ENCODE results near the gene CCNG2.

CCNG2 gene

GRCh38 chr4:77183777-77184420 lies 26.9 kb downstream of the CCNG2 start:
- H3K27ac ChIP-seq = no peak overlapping the region
- TF ChIP-seq ZFX (IDR thresholded peaks at IDR 0.05; ENCODE audit: borderline replicate concordance) = no peak

GRCh38 chr4:77184974-77185373 lies 28.0 kb downstream of the CCNG2 start:
- no peak overlapping the region for H3K27ac ChIP-seq
- TF ChIP-seq ZFX (IDR thresholded peaks at IDR 0.05; ENCODE audit: borderline replicate concordance) (no peak), CTCF (IDR thresholded peaks at IDR 0.05) (no peak)

GRCh38 chr4:77185686-77186085 lies 28.7 kb downstream of the CCNG2 start:
- no peak overlapping the region for H3K27ac ChIP-seq
- TF ChIP-seq CTCF (IDR thresholded peaks at IDR 0.05) (no peak), ZFX (IDR thresholded peaks at IDR 0.05; ENCODE audit: borderline replicate concordance) (no peak)

GRCh38 chr4:77187322-77187721 lies 30.3 kb downstream of the CCNG2 start:
- H3K27ac ChIP-seq = no peak overlapping the region
- TF ChIP-seq ZFX (IDR thresholded peaks at IDR 0.05; ENCODE audit: borderline replicate concordance) (no peak), CTCF (IDR thresholded peaks at IDR 0.05) (no peak)

GRCh38 chr4:77188498-77189220 lies 31.7 kb downstream of the CCNG2 start:
- H3K27ac ChIP-seq = no peak overlapping the region
- TF ChIP-seq ZFX (IDR thresholded peaks at IDR 0.05; ENCODE audit: borderline replicate concordance) = no peak
- no peak for TF ChIP-seq CTCF (IDR thresholded peaks at IDR 0.05)

- H3K27ac ChIP-seq = no peak overlapping the region
- no peak for TF ChIP-seq ZFX (IDR thresholded peaks at IDR 0.05; ENCODE audit: borderline replicate concordance)
- no peak for TF ChIP-seq CTCF (IDR thresholded peaks at IDR 0.05)
These were observed 32.4 kb downstream of the CCNG2 start for GRCh38 chr4:77189412-77189811.

- TF ChIP-seq CTCF (IDR thresholded peaks at IDR 0.05) = no peak
- TF ChIP-seq ZFX (IDR thresholded peaks at IDR 0.05; ENCODE audit: borderline replicate concordance) = no peak
- no peak overlapping the region for H3K27ac ChIP-seq
These were observed 33.0 kb downstream of the CCNG2 start for GRCh38 chr4:77190053-77190452.

Measured in 22Rv1 (cell line).